ENCODE data around the gene MRPS2. TPM values are rescaled to one million over a fixed set of nuclear protein-coding genes. Genes with fewer than 3 reads are reported as not detected.
A peak's percentile ranks its signal among the peaks of the same experiment; 100 is the strongest.

Gene MRPS2
- total and polyA plus RNA-seq, 2 experiments from 2014 or later: 83.2 to 116 TPM

DNA sequence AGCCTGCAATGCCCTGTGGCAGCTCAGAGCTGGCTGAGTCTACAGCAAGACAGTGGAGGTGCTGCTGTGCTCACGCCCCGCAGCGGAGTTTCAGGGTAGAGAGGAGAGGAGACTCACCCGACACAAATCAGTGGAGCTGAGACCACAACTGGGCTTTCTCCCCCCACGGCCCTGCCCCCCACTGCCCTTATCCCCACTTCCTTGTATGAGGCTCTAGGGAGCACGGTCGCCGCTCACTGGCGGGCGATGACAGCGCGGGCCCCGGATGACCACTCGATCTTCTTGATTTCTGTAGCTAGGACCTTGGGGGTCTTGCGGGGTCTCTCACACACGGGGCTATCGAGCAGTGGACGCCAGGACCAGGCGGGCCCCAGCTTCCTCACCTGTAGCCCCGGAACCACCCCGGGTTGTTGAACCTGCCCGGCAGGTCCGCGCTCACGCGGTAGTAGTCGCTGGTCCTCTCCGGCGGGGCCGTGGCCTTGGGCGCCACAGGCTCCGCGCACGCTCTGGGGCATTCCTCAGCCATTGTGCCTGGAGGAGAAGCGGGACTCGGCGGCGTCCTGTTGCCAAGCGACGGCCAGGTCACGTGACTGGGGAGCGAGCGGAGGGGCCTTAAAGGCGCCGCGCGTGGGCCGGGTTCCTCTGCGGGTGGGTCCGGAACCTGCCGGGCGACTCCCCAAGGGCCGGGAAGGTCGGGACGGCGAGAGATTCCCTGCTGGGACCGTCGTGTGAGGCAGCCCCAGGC lies 984 bp upstream of the MRPS2 start:
- H3K27ac ChIP-seq (ENCODE audit: low read depth): no peak overlapping the region
- peaks cover 19% of the 10 kb centered on the region for H3K79me2 ChIP-seq (replicated peaks; ENCODE audit: insufficient read depth)
- H3F3A ChIP-seq (replicated peaks; ENCODE audit: low read depth): 0 out of 2 replicates have a peak, but pooled peaks cover 3% of the 10 kb centered on the region
- peaks cover 8% of the 10 kb centered on the region; the same call in 1 of the 2 replicates for H3K36me3 ChIP-seq (ENCODE audit: insufficient read depth)
- no peaks in the 10 kb centered on the region; the same call in 1 of the 2 replicates for H3K4me1 ChIP-seq (ENCODE audit: insufficient read depth)
- Mint-ChIP-seq H3K36me3 (ENCODE audit: low read depth) (peaks cover 31% of the 10 kb centered on the region), H3K4me3 (peak overlapping the region; percentile 82), H3K27ac (no peak overlapping the region), H3K27me3 (ENCODE audit: insufficient read depth, low read depth, poor library complexity) (peaks cover 10% of the 10 kb centered on the region), H3K9me3 (no peaks in the 10 kb centered on the region; the same call in 2 of the 3 replicates), H3K4me1 (peaks cover 12% of the 10 kb centered on the region)
- H3K9me2 ChIP-seq (ENCODE audit: insufficient read depth): no peaks in the 10 kb centered on the region
- peak overlapping the region; percentile 83 for H3K4me3 ChIP-seq
- peak overlapping the region; percentile 95 for H3K4me2 ChIP-seq
- peak; percentile 75 for ATAC-seq
- TF ChIP-seq CREB1 (CRISPR knock-in tag; IDR thresholded peaks at IDR 0.05; ENCODE audit: low read depth): no peak
- TF ChIP-seq ETS1 (IDR thresholded peaks at IDR 0.05): no peak
- TF ChIP-seq POLR2AphosphoS5 (IDR thresholded peaks at IDR 0.05; ENCODE audit: low read depth): peak; percentile 49; the same call in 1 of the 2 replicates
- DNase-seq (ENCODE audit: low spot score): peak; percentile 89
- H4K20me1 ChIP-seq (replicated peaks; ENCODE audit: insufficient read depth): no peaks in the 10 kb centered on the region; the same call in none of the 2 replicates
- H3K27me3 ChIP-seq (ENCODE audit: insufficient read depth): no peaks in the 10 kb centered on the region
- peak overlapping the region; percentile 94 for H2AFZ ChIP-seq

DNA sequence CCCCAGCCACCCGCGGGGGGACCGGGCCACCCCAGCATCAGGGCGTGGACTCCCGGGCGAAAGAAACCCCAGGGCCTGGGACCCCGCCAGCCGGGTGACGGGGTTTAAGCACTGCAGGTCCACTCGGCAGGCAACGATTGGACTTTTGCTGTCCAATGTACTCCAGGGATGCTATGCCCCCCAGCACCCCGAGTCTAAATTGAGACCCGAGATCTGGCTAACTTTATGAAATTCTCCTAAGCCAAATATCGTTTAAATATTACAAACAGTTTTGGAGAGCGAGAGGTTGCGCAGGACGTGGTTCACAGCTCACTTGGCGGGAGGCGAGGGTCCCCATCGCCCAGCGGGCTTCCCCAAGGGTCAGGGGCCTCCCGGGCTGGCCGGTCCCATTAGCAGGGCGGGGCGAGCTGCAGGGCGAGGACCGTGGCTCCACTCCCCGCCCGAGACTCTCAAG lies 384 bp upstream of the MRPS2 start:
- Histone ChIP-seq H2AFZ (peak overlapping the region; percentile 94), H3K4me2 (peak overlapping the region; percentile 95), H3K27me3 (ENCODE audit: insufficient read depth) (no peaks in the 10 kb centered on the region), H3K79me2 (replicated peaks; ENCODE audit: insufficient read depth) (peaks cover 19% of the 10 kb centered on the region), H3K36me3 (ENCODE audit: insufficient read depth) (peaks cover 9% of the 10 kb centered on the region; the same call in 1 of the 2 replicates), H3K27ac (ENCODE audit: low read depth) (no peak overlapping the region), H3K9me2 (ENCODE audit: insufficient read depth) (no peaks in the 10 kb centered on the region), H3K4me3 (peak overlapping the region; percentile 83), H3K4me1 (ENCODE audit: insufficient read depth) (no peaks in the 10 kb centered on the region; the same call in 1 of the 2 replicates), H4K20me1 (replicated peaks; ENCODE audit: insufficient read depth) (no peaks in the 10 kb centered on the region; the same call in none of the 2 replicates), H3F3A (replicated peaks; ENCODE audit: low read depth) (0 out of 2 replicates have a peak, but pooled peaks cover 3% of the 10 kb centered on the region)
- H3K4me1 Mint-ChIP-seq: peaks cover 13% of the 10 kb centered on the region
- H3K36me3 Mint-ChIP-seq (ENCODE audit: low read depth): peaks cover 36% of the 10 kb centered on the region
- H3K4me3 Mint-ChIP-seq: peak overlapping the region; percentile 82
- peak; percentile 13 for ATAC-seq
- H3K9me3 Mint-ChIP-seq: no peaks in the 10 kb centered on the region; the same call in 2 of the 3 replicates
- peaks cover 12% of the 10 kb centered on the region for H3K27me3 Mint-ChIP-seq (ENCODE audit: insufficient read depth, low read depth, poor library complexity)
- DNase-seq (ENCODE audit: low spot score): no peak
- no peak overlapping the region for H3K27ac Mint-ChIP-seq
- TF ChIP-seq EZH2 (IDR thresholded peaks at IDR 0.05; ENCODE audit: low read depth, unreplicated experiment) (no peak), ZNF114 (CRISPR knock-in tag; IDR thresholded peaks at IDR 0.05) (no peak), STAT1 (IDR thresholded peaks at IDR 0.05; ENCODE audit: unreplicated experiment) (no peak), NANOG (IDR thresholded peaks at IDR 0.05; ENCODE audit: borderline replicate concordance) (no peak), CREB1 (CRISPR knock-in tag; IDR thresholded peaks at IDR 0.05; ENCODE audit: low read depth) (no peak), ZNF331 (CRISPR knock-in tag; IDR thresholded peaks at IDR 0.05; ENCODE audit: low read depth) (no peak), ETS1 (IDR thresholded peaks at IDR 0.05) (no peak)
- TF ChIP-seq, protein P1, sequence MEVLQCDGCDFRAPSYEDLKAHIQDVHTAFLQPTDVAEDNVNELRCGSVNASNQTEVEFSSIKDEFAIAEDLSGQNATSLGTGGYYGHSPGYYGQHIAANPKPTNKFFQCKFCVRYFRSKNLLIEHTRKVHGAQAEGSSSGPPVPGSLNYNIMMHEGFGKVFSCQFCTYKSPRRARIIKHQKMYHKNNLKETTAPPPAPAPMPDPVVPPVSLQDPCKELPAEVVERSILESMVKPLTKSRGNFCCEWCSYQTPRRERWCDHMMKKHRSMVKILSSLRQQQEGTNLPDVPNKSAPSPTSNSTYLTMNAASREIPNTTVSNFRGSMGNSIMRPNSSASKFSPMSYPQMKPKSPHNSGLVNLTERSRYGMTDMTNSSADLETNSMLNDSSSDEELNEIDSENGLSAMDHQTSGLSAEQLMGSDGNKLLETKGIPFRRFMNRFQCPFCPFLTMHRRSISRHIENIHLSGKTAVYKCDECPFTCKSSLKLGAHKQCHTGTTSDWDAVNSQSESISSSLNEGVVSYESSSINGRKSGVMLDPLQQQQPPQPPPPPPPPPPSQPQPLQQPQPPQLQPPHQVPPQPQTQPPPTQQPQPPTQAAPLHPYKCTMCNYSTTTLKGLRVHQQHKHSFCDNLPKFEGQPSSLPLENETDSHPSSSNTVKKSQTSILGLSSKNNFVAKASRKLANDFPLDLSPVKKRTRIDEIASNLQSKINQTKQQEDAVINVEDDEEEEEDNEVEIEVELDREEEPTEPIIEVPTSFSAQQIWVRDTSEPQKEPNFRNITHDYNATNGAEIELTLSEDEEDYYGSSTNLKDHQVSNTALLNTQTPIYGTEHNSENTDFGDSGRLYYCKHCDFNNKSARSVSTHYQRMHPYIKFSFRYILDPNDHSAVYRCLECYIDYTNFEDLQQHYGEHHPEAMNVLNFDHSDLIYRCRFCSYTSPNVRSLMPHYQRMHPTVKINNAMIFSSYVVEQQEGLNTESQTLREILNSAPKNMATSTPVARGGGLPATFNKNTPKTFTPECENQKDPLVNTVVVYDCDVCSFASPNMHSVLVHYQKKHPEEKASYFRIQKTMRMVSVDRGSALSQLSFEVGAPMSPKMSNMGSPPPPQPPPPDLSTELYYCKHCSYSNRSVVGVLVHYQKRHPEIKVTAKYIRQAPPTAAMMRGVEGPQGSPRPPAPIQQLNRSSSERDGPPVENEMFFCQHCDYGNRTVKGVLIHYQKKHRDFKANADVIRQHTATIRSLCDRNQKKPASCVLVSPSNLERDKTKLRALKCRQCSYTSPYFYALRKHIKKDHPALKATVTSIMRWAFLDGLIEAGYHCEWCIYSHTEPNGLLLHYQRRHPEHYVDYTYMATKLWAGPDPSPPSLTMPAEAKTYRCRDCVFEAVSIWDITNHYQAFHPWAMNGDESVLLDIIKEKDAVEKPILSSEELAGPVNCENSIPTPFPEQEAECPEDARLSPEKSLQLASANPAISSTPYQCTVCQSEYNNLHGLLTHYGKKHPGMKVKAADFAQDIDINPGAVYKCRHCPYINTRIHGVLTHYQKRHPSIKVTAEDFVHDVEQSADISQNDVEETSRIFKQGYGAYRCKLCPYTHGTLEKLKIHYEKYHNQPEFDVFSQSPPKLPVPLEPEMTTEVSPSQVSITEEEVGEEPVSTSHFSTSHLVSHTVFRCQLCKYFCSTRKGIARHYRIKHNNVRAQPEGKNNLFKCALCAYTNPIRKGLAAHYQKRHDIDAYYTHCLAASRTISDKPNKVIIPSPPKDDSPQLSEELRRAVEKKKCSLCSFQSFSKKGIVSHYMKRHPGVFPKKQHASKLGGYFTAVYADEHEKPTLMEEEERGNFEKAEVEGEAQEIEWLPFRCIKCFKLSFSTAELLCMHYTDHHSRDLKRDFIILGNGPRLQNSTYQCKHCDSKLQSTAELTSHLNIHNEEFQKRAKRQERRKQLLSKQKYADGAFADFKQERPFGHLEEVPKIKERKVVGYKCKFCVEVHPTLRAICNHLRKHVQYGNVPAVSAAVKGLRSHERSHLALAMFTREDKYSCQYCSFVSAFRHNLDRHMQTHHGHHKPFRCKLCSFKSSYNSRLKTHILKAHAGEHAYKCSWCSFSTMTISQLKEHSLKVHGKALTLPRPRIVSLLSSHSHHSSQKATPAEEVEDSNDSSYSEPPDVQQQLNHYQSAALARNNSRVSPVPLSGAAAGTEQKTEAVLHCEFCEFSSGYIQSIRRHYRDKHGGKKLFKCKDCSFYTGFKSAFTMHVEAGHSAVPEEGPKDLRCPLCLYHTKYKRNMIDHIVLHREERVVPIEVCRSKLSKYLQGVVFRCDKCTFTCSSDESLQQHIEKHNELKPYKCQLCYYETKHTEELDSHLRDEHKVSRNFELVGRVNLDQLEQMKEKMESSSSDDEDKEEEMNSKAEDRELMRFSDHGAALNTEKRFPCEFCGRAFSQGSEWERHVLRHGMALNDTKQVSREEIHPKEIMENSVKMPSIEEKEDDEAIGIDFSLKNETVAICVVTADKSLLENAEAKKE (CRISPR knock-in tag; IDR thresholded peaks at IDR 0.05): no peak
